Colonic mucosa (tissue), 4 donors: ENCODE data around the gene CD79A. TPM values are rescaled to one million over a fixed set of nuclear protein-coding genes. Genes with fewer than 3 reads are reported as not detected.

Source experiments
- DNase-seq: peaks from one replicate; pipeline ENCODE4 v3.0.0-alpha.2; 2020
- H3K27ac ChIP-seq: fragments of 200-600 bp; one replicate; pipeline ENCODE4 v1.8.0; 2021
- H3K27me3 ChIP-seq: fragments of 200-600 bp; one replicate; pipeline ENCODE4 v1.8.0; 2021
- H3K36me3 ChIP-seq: fragments of 200-600 bp; one replicate; pipeline ENCODE4 v1.8.0; 2021
- H3K4me1 ChIP-seq: fragments of 200-600 bp; one replicate; pipeline ENCODE4 v1.8.0; 2021; ENCODE audit warnings: mild to moderate bottlenecking
- H3K4me3 ChIP-seq: fragments of 200-600 bp; one replicate; pipeline ENCODE4 v1.8.0; 2021
- H3K9ac ChIP-seq, 2 donors: one replicate each; pipeline ENCODE4 v1.7.0; 2013; ENCODE audit warnings: control low read depth in 2 of 2, low read depth in 2 of 2, low read length in 2 of 2
- H3K9me3 ChIP-seq: fragments of 200-600 bp; one replicate; pipeline ENCODE4 v1.8.0; 2021
- CTCF ChIP-seq: fragments of 200-600 bp; IDR thresholded peaks from one replicate; pipeline ENCODE4 v1.8.0; 2022; ENCODE audit warnings: antibody characterized with exemption, mild to moderate bottlenecking
- intact Hi-C: fragments of 100-400 bp; cut with DNase I; formaldehyde crosslinking; loops from one replicate; pipeline ENCODE4 v1.14.1; 2022
- total RNA-seq, 2 donors: library from RNA; stranded (reverse); fragmentation: NEBNext Ultra II Directional in 1 of 2; extraction: Animal tissue kit (Norgen Biotek cat#: 25700) in 1 of 2; gene quantifications; one replicate each; pipeline ENCODE4 v1.2.1, GENCODE V29; 2021
- donor health status: healthy.
- donor health status: DM: no; HTN: no; CAD: no.
- donor health status: DM: no; HTN: no; CAD: no.

The CD79A gene
- total RNA-seq, 2 donors from 2014 or later = 3.5 to 3.8 TPM

GRCh38 chr19:41901707-41902360 is 24.8 kb downstream of the CD79A start:
- Histone ChIP-seq H3K4me1 (no peaks in the 10 kb centered on the region), H3K9me3 (no peaks in the 10 kb centered on the region), H3K36me3 (peaks cover 30% of the 10 kb centered on the region), H3K27ac (no peak overlapping the region), H3K27me3 (no peaks in the 10 kb centered on the region), H3K9ac (no peak overlapping the region), H3K4me3 (no peak overlapping the region)
- no peak for TF ChIP-seq CTCF
- no peak for DNase-seq
- intact Hi-C loops = no loop called here

- Histone ChIP-seq H3K9me3 (no peaks in the 10 kb centered on the region), H3K27me3 (no peaks in the 10 kb centered on the region), H3K4me3 (no peak overlapping the region), H3K27ac (no peak overlapping the region), H3K4me1 (no peaks in the 10 kb centered on the region), H3K9ac (no peak overlapping the region), H3K36me3 (peaks cover 30% of the 10 kb centered on the region)
- DNase-seq = no peak
- intact Hi-C loops = no loop called here
- no peak for TF ChIP-seq CTCF
These were observed 25.5 kb downstream of the CD79A start for GRCh38 chr19:41902594-41902993.

- Histone ChIP-seq H3K27me3 (no peaks in the 10 kb centered on the region), H3K9me3 (no peaks in the 10 kb centered on the region), H3K4me1 (no peaks in the 10 kb centered on the region), H3K9ac (peak overlapping the region in 1 of 2 donors; percentile 85), H3K36me3 (peaks cover 25% of the 10 kb centered on the region), H3K27ac (peak overlapping the region; percentile 82), H3K4me3 (no peak overlapping the region)
- TF ChIP-seq CTCF = no peak
- intact Hi-C loops = no loop called here
- DNase-seq = no peak
These were observed 26.3 kb downstream of the CD79A start for GRCh38 chr19:41903193-41903953.

- Histone ChIP-seq H3K4me3 (peak overlapping the region; percentile 16), H3K27ac (peak overlapping the region; percentile 82), H3K9ac (peak overlapping the region; percentile 64 to 85), H3K27me3 (no peaks in the 10 kb centered on the region), H3K4me1 (no peaks in the 10 kb centered on the region), H3K36me3 (peaks cover 16% of the 10 kb centered on the region), H3K9me3 (no peaks in the 10 kb centered on the region)
- TF ChIP-seq CTCF = no peak
- intact Hi-C loops = no loop called here
- peak; percentile 93 for DNase-seq
These were observed 27.2 kb downstream of the CD79A start for GRCh38 chr19:41904118-41904870.

GRCh38 chr19:41905273-41906002 is 28.4 kb downstream of the CD79A start:
- Histone ChIP-seq H3K4me3 (peak overlapping the region; percentile 16), H3K27ac (peak overlapping the region; percentile 82)

More at GRCh38 chr19:41905273-41906002, 28.4 kb downstream of the CD79A start:
- Histone ChIP-seq H3K4me1 (no peaks in the 10 kb centered on the region), H3K36me3 (peaks cover 15% of the 10 kb centered on the region), H3K9me3 (no peaks in the 10 kb centered on the region), H3K27me3 (no peaks in the 10 kb centered on the region), H3K9ac (peak overlapping the region; percentile 64 to 85)
- intact Hi-C loops = no loop called here
- no peak for DNase-seq
- no peak for TF ChIP-seq CTCF
